K562 (cell line): ENCODE measurements around the gene ZCCHC3. TPM values are rescaled to one million over a fixed set of nuclear protein-coding genes. Genes with fewer than 3 reads are reported as not detected.

Experiments
- ARNT ChIP-seq, 2 experiments: fragments of 450-650 bp; IDR thresholded peaks; 2 replicates each; pipeline ENCODE4 v1.6.1; 2016; ENCODE audit warnings: mild to moderate bottlenecking in 1 of 2
- BCL6 ChIP-seq: fragments of 250-450 bp; sonication (Bioruptor Pico); IDR thresholded peaks from 2 replicates; pipeline ENCODE4 v1.4.0; 2020
- HNRNPK ChIP-seq: fragments of 200-400 bp; formaldehyde crosslinking; IDR thresholded peaks from one replicate; pipeline ENCODE4 v1.6.1; 2018; ENCODE audit warnings: mild to moderate bottlenecking, low read depth, low read length; ENCODE audit not compliant: poor library complexity, severe bottlenecking
- HNRNPLL ChIP-seq: fragments of 200-400 bp; formaldehyde crosslinking; IDR thresholded peaks from 2 replicates; pipeline ENCODE4 v1.6.1; 2017; ENCODE audit warnings: low read length, low read depth, mild to moderate bottlenecking; ENCODE audit not compliant: poor library complexity, severe bottlenecking
- NFE2 ChIP-seq: IDR thresholded peaks from 2 replicates; pipeline ENCODE4 v1.6.1; 2014; ENCODE audit warnings: antibody characterized with exemption, low read depth
- TFAM ChIP-seq: fragments of 250-450 bp; sonication (Bioruptor Pico); conservative IDR thresholded peaks from 2 replicates; pipeline ENCODE4 v1.5.0; 2021; ENCODE audit warnings: mild to moderate bottlenecking, moderate library complexity
- ZNF507 ChIP-seq: conservative IDR thresholded peaks from 2 replicates; pipeline ENCODE4 v1.6.1; 2017; ENCODE audit warnings: missing genetic modification characterization, missing compliant biosample characterization
- ZNF699 ChIP-seq: fragments of 250-450 bp; sonication (Bioruptor Pico); IDR thresholded peaks from 2 replicates; pipeline ENCODE4 v1.8.0; 2021; ENCODE audit warnings: mild to moderate bottlenecking, moderate library complexity; ENCODE audit not compliant: insufficient replicate concordance
- polyA plus RNA-seq, 8 experiments: library from polyadenylated mRNA; depleted of rRNA in 4 of 8; stranded (reverse) in 5 of 8; unstranded in 3 of 8; fragments of >200 nt; fragmentation: Nextera tagmentation in 2 of 8; fragmentation: Illumina TruSeq in 1 of 8; extraction: Ambion mirVana in 2 of 8; extraction: Trizol in 1 of 8; gene quantifications; 2 replicates each; pipeline versions ENCODE4 v1.2.1 to v1.2.3, GENCODE V29; 2011 to 2014; ENCODE audit warnings: inconsistent platforms in 1 of 8, missing spikeins in 1 of 8
- total RNA-seq, 7 experiments: library from RNA; depleted of rRNA in 6 of 7; stranded (reverse); fragments of >200 nt in 6 of 7; fragmentation: Illumina TruSeq in 2 of 7; extraction: Trizol in 2 of 7; gene quantifications; 2 replicates each; pipeline versions ENCODE4 v1.2.1 to v1.2.3, GENCODE V29; 2011 to 2021; ENCODE audit warnings: low replicate concordance in 1 of 7
- TF ChIP-seq, protein P1 (sequence below): sonication (generic); formaldehyde crosslinking; IDR thresholded peaks from 2 replicates; pipeline ENCODE4 v1.8.0; 2022; ENCODE audit warnings: mild to moderate bottlenecking, missing genetic modification reagents
- TF ChIP-seq, protein P2 (sequence below): sonication (generic); formaldehyde crosslinking; IDR thresholded peaks from 2 replicates; pipeline ENCODE4 v1.9.0; 2022; ENCODE audit warnings: mild to moderate bottlenecking, missing genetic modification reagents
- TF ChIP-seq, protein P3 (sequence below), 2 experiments: fragments of 450-650 bp in 1 of 2; sonication (generic) in 1 of 2; formaldehyde crosslinking; conservative IDR thresholded peaks; 2 replicates each; pipeline versions ENCODE4 v1.4.0 to v1.8.1; 2020 to 2022; ENCODE audit warnings: mild to moderate bottlenecking in 1 of 2, missing genetic modification reagents in 1 of 2
- TF ChIP-seq, protein P4 (sequence below): sonication (generic); formaldehyde crosslinking; IDR thresholded peaks from 2 replicates; pipeline ENCODE4 v1.8.1; 2023; ENCODE audit warnings: mild to moderate bottlenecking, missing genetic modification reagents

The ZCCHC3 gene
- total and polyA plus RNA-seq, 9 of the 15 experiments (the other 6 are each of a cell fraction or from before 2014, with no cell fraction given), result 2.8 to 23.3 (median 16.5) TPM

DNA sequence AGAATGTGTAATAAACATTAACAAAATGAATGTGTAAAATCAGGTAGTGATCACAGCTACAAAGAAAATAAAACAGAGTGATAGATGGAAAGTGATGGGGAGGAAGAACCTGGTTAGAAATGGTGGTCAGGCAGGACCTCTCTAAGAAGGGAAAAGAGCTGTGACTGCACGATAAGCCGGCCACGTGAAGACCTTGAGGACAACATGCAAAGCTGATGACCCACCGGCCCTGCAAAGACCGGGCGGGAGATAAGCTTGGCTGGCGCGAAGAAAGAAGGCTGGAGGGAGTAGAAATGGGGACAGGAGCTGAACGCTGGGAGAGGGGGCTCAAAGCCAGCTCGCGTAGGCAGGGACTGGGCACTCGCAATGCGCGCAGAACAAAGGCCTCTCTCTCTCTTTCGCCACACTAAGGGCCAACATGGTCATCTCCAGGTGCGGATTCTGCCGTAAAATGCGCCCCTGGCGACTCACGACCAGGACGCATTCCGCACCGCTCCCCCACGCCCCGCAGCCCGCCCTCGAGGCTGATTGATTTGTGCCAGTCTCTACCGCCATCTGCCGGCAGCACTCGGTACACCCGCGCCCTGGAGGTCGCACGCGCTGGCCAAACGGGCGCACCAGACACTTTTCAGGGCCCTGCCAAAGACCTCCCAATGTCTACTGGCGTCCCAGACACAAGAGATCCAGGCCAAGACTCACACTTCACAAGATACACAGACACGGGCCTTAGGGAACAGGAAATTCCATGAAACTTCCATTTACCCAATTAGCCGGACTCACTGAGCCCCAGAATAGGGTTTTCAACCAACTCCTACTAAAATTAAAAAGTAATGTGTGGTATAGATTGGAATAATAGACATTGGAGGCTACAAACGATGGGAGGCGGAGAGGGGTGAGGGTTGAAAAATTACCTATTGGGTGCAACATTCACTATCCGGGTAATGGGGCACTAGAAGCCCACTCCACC lies 30.5 kb upstream of the ZCCHC3 start (continued):
- TF ChIP-seq, protein P1, sequence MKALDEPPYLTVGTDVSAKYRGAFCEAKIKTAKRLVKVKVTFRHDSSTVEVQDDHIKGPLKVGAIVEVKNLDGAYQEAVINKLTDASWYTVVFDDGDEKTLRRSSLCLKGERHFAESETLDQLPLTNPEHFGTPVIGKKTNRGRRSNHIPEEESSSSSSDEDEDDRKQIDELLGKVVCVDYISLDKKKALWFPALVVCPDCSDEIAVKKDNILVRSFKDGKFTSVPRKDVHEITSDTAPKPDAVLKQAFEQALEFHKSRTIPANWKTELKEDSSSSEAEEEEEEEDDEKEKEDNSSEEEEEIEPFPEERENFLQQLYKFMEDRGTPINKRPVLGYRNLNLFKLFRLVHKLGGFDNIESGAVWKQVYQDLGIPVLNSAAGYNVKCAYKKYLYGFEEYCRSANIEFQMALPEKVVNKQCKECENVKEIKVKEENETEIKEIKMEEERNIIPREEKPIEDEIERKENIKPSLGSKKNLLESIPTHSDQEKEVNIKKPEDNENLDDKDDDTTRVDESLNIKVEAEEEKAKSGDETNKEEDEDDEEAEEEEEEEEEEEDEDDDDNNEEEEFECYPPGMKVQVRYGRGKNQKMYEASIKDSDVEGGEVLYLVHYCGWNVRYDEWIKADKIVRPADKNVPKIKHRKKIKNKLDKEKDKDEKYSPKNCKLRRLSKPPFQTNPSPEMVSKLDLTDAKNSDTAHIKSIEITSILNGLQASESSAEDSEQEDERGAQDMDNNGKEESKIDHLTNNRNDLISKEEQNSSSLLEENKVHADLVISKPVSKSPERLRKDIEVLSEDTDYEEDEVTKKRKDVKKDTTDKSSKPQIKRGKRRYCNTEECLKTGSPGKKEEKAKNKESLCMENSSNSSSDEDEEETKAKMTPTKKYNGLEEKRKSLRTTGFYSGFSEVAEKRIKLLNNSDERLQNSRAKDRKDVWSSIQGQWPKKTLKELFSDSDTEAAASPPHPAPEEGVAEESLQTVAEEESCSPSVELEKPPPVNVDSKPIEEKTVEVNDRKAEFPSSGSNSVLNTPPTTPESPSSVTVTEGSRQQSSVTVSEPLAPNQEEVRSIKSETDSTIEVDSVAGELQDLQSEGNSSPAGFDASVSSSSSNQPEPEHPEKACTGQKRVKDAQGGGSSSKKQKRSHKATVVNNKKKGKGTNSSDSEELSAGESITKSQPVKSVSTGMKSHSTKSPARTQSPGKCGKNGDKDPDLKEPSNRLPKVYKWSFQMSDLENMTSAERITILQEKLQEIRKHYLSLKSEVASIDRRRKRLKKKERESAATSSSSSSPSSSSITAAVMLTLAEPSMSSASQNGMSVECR (CRISPR knock-in tag), result peak; percentile 87
- TF ChIP-seq HNRNPLL (peak; percentile 89), ZNF507 (no peak), HNRNPK (no peak), ARNT (IDR thresholded peaks at IDR 0.05) (peak; percentile 33 to 69; a peak in 1 of 4 replicates), NFE2 (no peak), ZNF699 (peak; percentile 64), BCL6 (CRISPR knock-in tag) (no peak), TFAM (CRISPR knock-in tag) (no peak)
- TF ChIP-seq, protein P2, sequence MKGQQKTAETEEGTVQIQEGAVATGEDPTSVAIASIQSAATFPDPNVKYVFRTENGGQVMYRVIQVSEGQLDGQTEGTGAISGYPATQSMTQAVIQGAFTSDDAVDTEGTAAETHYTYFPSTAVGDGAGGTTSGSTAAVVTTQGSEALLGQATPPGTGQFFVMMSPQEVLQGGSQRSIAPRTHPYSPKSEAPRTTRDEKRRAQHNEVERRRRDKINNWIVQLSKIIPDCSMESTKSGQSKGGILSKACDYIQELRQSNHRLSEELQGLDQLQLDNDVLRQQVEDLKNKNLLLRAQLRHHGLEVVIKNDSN (CRISPR knock-in tag), result peak; percentile 85
- TF ChIP-seq, protein P3, sequence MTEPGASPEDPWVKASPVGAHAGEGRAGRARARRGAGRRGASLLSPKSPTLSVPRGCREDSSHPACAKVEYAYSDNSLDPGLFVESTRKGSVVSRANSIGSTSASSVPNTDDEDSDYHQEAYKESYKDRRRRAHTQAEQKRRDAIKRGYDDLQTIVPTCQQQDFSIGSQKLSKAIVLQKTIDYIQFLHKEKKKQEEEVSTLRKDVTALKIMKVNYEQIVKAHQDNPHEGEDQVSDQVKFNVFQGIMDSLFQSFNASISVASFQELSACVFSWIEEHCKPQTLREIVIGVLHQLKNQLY (CRISPR knock-in tag; conservative IDR thresholded peaks at IDR 0.05), result peak in 1 of 2 experiments; percentile 91; a peak in 2 of 4 replicates
- TF ChIP-seq, protein P4, sequence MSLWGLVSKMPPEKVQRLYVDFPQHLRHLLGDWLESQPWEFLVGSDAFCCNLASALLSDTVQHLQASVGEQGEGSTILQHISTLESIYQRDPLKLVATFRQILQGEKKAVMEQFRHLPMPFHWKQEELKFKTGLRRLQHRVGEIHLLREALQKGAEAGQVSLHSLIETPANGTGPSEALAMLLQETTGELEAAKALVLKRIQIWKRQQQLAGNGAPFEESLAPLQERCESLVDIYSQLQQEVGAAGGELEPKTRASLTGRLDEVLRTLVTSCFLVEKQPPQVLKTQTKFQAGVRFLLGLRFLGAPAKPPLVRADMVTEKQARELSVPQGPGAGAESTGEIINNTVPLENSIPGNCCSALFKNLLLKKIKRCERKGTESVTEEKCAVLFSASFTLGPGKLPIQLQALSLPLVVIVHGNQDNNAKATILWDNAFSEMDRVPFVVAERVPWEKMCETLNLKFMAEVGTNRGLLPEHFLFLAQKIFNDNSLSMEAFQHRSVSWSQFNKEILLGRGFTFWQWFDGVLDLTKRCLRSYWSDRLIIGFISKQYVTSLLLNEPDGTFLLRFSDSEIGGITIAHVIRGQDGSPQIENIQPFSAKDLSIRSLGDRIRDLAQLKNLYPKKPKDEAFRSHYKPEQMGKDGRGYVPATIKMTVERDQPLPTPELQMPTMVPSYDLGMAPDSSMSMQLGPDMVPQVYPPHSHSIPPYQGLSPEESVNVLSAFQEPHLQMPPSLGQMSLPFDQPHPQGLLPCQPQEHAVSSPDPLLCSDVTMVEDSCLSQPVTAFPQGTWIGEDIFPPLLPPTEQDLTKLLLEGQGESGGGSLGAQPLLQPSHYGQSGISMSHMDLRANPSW (CRISPR knock-in tag), result no peak
